ENCODE measurements around the gene CBFA2T3. TPM values are rescaled to one million over a fixed set of nuclear protein-coding genes. Genes with fewer than 3 reads are reported as not detected.

CBFA2T3 gene
- total RNA-seq, 1 donor from 2014 or later, result not detected

DNA sequence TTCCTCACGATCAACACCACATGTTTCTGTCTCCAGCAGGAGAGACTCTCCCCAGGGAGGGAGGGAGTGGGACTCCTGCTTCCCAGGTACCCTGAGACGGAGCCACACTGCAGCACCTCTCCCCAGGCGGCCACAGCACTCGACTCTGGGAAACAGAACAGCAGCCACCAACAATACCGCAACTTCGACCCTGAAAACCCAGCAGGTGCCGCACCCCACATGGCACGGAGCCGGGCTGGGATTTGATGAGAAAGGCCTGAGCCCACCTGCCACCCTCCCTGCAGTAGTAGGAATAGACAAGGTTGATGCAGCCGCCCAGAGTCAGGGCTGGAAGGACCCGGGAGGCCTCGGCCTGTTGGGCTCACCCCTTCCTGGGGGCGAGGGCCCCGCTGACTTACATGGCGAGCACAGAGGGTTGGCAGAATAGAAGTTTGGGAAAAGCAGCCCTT lies 134.7 kb downstream of the CBFA2T3 start:
- H3K27ac Mint-ChIP-seq, result no peak overlapping the region
- H3K27me3 Mint-ChIP-seq, result no peaks in the 10 kb centered on the region
- intact Hi-C loops (cut with micrococcal nuclease), result no loop called here
- no peak for DNase-seq
- H3K36me3 Mint-ChIP-seq (ENCODE audit: low read depth), result no peaks in the 10 kb centered on the region
- H3K4me1 Mint-ChIP-seq, result no peaks in the 10 kb centered on the region
- H3K4me3 Mint-ChIP-seq, result no peak overlapping the region
- no peaks in the 10 kb centered on the region for H3K9me3 Mint-ChIP-seq

DNA sequence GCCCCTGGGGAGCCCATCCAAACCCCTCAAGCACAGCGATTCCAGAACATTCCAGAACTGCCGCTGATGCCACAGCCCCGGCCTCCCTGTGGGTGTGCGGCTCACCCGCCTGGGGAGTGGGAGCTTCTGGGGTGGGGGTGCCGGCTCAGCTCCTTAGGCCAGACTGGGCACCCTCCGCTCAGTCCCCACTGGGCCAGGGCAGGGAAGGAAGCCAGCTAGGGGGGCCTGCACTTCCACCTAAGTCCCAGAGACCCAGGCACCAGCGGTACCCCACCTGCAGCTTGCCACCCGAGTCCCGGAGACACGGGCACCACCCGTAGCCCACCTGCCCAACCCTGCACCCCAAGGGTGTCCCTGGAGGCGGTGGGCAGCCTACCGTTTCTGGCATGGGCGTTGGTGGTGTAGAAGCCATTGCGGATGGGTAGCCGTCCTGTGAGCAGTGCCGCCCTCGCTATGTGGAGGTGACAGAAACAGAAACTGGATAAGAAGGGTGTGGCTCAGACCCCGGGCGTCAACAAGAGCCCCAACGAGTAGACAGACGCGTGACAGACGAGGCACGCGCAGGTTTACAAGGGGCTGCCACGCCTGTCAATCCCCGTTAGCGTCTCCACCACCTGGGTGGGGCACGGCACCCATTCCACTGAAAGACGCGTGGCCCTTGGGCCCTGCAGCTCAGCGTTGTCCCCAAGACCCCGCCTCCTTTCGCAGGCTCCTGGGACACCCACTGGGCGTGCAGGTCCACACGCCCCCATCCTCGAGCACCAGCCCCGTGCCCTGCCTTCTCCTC lies 135.3 kb downstream of the CBFA2T3 start:
- intact Hi-C loops (cut with micrococcal nuclease), result no loop called here
- H3K27ac Mint-ChIP-seq, result no peak overlapping the region
- H3K4me1 Mint-ChIP-seq, result no peaks in the 10 kb centered on the region
- H3K36me3 Mint-ChIP-seq (ENCODE audit: low read depth), result no peaks in the 10 kb centered on the region
- H3K9me3 Mint-ChIP-seq, result no peaks in the 10 kb centered on the region
- H3K27me3 Mint-ChIP-seq, result no peaks in the 10 kb centered on the region
- H3K4me3 Mint-ChIP-seq, result no peak overlapping the region
- DNase-seq, result no peak

DNA sequence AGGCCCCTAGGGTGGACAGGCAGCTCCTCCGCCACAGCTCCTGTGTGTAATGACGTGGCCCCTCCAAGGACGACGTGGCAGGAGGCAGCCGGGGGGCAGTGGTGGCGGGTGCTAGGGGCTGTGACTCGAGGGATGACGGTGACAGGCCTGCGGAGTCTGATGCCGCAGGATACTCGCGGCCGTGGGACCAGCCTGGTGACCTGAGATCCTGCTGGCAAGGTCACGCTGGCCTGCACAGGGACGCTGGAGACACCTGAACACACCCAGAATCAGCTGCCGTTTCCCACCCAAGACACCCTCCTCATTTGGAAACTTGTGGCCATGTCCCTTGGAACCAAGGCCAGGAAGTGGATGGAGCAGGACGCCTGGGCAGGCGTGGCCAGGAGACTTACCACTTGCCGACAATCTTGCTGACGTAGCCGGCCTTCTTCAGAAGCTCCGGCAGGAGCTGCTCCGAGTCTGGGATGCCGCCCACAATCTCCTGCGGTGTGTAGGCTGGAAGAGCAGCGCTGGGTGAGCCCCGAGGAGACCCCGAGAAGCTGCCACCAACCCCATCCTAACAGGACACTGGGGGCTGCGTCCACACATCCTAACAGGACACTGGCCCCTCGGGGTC lies 136.3 kb downstream of the CBFA2T3 start:
- intact Hi-C loops (cut with micrococcal nuclease), result no loop called here
- DNase-seq, result no peak
- no peaks in the 10 kb centered on the region for H3K4me1 Mint-ChIP-seq
- no peak overlapping the region for H3K27ac Mint-ChIP-seq
- no peaks in the 10 kb centered on the region for H3K9me3 Mint-ChIP-seq
- no peaks in the 10 kb centered on the region for H3K27me3 Mint-ChIP-seq
- H3K36me3 Mint-ChIP-seq (ENCODE audit: low read depth), result no peaks in the 10 kb centered on the region
- H3K4me3 Mint-ChIP-seq, result no peak overlapping the region

DNA sequence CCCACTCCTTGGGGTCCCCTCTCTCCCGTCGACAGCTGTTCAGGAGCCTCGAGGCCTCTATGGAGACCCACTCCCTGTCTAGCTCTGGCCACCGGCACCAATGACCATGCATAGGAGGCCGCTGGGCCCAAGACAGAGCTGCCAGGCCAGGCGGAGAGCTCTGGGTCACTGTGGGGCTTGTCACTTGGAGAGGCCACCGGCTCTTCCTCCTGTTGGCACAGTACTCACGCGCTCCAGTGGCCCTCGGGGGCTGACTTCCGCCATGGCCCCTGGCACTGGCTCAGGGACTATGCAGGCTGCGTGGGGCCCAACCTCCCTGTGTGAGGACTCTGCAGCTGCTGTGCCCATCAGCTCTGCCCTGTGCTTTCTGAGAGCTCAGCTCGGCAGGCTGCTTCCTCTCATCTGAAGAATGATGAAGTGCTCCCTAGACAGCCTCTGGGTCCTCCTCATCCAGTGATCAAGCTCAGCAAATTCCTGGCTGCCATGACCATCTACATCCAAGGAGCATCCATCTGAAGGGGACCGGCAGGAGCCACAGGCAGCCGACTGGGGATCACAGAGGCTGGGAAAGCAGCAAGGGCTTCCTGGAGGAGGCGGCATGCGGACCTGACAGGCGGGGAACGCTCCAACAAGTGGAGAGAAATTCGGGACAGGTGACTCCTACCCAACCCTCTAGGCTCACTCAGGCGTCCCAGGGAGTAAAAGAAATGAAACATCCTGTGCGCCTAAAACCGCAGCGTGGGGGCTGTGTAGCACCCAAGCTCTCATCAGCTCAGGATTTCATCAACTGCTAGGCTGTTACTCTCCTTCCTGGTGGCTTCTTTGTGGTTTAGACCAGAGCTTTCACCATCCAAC lies 137.0 kb downstream of the CBFA2T3 start:
- intact Hi-C loops (cut with micrococcal nuclease), result no loop called here
- DNase-seq, result no peak
- Mint-ChIP-seq H3K27ac (no peak overlapping the region), H3K4me1 (no peaks in the 10 kb centered on the region), H3K27me3 (no peaks in the 10 kb centered on the region), H3K9me3 (no peaks in the 10 kb centered on the region), H3K36me3 (ENCODE audit: low read depth) (no peaks in the 10 kb centered on the region), H3K4me3 (no peak overlapping the region)

DNA sequence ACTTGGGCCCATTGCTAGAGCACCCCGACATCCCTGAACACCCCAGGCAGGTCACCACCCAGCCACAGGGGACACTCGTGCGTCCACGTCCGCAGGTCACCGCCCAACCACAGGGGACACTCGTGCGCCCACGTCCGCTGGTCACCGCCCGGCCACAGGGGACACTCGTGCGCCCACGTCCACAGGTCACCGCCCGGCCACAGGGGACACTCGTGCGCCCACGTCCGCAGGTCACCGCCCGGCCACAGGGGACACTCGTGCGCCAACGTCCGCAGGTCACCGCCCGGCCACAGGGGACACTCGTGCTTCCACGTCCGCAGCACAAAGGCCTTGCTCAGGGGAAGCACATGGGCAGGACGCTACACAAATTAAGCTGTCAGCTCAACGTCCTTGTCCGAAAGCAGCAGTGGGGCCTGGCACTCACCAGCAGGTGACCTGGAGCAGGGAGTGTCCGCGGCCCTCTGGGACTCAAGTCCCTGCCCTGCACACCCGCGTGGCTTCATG lies 137.9 kb downstream of the CBFA2T3 start:
- no peaks in the 10 kb centered on the region for H3K9me3 Mint-ChIP-seq
- no peak overlapping the region for H3K27ac Mint-ChIP-seq
- no peak overlapping the region for H3K4me3 Mint-ChIP-seq
- DNase-seq, result no peak
- no peaks in the 10 kb centered on the region for H3K27me3 Mint-ChIP-seq
- H3K4me1 Mint-ChIP-seq, result no peaks in the 10 kb centered on the region
- no peaks in the 10 kb centered on the region for H3K36me3 Mint-ChIP-seq (ENCODE audit: low read depth)
- intact Hi-C loops (cut with micrococcal nuclease), result no loop called here

DNA sequence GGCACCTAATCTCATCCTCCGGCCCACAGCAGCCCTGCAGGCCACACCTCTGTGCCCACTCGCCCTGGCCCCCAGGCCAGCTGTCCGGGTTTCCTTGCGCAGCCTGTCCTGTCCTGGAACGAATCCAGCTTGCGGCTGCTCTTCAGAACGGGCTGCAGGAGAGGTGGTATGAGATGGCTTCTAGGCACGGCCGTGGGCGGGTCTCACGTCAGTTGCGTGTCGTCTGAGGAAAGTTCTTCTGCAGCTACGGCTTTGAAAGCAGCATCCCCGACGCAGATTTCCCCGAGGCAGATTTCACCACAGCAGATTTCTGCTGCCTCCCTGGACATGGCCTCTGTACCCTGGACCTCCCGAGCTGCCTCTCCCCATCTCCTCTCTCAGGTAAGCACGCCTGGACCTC lies 138.4 kb downstream of the CBFA2T3 start:
- intact Hi-C loops (cut with micrococcal nuclease), result no loop called here
- Mint-ChIP-seq H3K36me3 (ENCODE audit: low read depth) (no peaks in the 10 kb centered on the region), H3K4me1 (no peaks in the 10 kb centered on the region), H3K27me3 (no peaks in the 10 kb centered on the region), H3K9me3 (no peaks in the 10 kb centered on the region), H3K27ac (no peak overlapping the region), H3K4me3 (no peak overlapping the region)
- DNase-seq, result no peak

DNA sequence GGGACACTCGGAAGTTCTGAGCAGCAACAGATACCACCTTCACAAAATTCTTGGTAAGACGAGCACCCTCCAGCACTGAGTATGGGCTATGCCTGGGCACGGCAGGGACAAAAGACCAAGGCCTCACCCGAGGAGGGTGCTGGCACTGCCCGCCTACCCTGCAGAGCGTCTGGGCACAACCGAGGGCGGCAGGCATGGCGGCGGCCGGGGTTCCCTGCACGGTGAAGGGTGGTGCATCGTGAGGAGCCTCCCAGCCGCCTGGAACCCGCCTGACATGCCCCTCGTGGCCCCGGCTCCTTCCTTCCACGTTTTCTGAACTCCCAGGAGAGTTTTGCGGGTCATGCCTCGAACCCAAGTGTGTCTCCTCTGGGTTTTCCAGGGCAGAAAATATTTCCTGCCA lies 139.2 kb downstream of the CBFA2T3 start:
- no peaks in the 10 kb centered on the region for H3K9me3 Mint-ChIP-seq
- H3K4me1 Mint-ChIP-seq, result no peaks in the 10 kb centered on the region
- intact Hi-C loops (cut with micrococcal nuclease), result no loop called here
- no peak overlapping the region for H3K27ac Mint-ChIP-seq
- no peaks in the 10 kb centered on the region for H3K27me3 Mint-ChIP-seq
- DNase-seq, result no peak
- no peaks in the 10 kb centered on the region for H3K36me3 Mint-ChIP-seq (ENCODE audit: low read depth)
- H3K4me3 Mint-ChIP-seq, result no peak overlapping the region

DNA sequence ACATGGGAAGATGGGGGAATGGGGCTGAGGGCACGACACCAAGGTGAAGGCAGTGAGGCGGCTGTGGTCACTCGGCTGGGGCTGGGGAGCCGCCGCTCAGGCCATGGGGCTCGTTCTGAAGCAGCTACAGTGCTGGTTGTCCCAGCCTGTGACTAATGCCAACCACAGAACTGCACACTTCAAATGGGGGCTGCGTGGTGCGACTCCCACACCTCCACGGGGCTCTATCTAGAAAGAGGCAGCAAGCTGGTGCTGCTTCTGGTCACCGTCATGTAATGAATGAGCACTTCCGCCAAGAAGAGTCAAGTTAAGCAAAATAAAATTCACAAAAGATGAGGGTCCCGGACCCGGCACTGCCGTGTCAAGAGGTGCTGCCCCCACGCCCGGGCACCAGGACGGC lies 140.2 kb downstream of the CBFA2T3 start:
- H3K27me3 Mint-ChIP-seq, result no peaks in the 10 kb centered on the region
- H3K4me3 Mint-ChIP-seq, result no peak overlapping the region
- intact Hi-C loops (cut with micrococcal nuclease), result no loop called here
- H3K27ac Mint-ChIP-seq, result no peak overlapping the region
- no peaks in the 10 kb centered on the region for H3K4me1 Mint-ChIP-seq
- no peaks in the 10 kb centered on the region for H3K9me3 Mint-ChIP-seq
- no peak for DNase-seq
- H3K36me3 Mint-ChIP-seq (ENCODE audit: low read depth), result no peaks in the 10 kb centered on the region

DNA sequence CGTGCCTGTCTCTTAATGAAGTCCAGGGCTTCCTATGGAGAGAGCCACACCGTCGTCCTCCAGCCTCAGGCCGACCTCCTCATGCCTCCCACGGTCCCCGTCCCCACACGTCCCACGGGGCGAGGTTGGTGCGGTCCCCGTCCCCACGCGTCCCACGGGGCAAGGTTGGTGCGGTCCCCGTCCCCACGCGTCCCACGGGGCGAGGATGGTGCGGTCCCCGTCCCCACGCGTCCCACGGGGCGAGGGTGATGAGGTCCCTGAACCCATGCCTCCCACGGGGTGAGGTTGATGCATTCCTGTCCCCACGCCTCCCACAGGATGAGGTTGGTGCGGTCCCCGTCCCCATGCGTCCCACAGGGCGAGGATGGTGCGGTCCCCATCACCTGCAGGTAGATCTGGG lies 141.2 kb downstream of the CBFA2T3 start:
- Mint-ChIP-seq H3K27me3 (no peaks in the 10 kb centered on the region), H3K4me1 (no peaks in the 10 kb centered on the region), H3K4me3 (no peak overlapping the region), H3K36me3 (ENCODE audit: low read depth) (no peaks in the 10 kb centered on the region), H3K9me3 (no peaks in the 10 kb centered on the region), H3K27ac (no peak overlapping the region)
- no peak for DNase-seq
- intact Hi-C loops (cut with micrococcal nuclease), result no loop called here

DNA sequence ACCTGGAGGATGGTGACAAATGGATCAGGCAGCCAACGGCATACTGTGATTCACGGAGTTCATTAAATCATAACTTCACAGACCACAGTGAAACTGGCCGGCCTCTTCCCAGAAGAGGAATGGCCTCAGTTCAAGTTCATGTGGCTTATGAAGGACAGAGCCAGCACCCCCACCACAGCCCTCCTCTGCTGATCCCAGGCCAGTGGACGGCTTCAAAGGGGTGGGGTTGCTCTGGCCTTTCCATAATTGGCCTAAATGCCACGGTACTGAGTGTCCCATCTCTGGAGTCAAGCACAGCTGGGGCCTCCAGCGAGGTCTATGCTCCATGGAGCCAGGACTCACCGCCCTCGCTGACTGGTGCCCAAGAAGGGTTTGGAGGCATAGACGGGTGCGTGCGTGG lies 141.6 kb downstream of the CBFA2T3 start:
- Mint-ChIP-seq H3K9me3 (no peaks in the 10 kb centered on the region), H3K4me1 (no peaks in the 10 kb centered on the region), H3K36me3 (ENCODE audit: low read depth) (no peaks in the 10 kb centered on the region), H3K27ac (no peak overlapping the region), H3K27me3 (no peaks in the 10 kb centered on the region), H3K4me3 (no peak overlapping the region)
- intact Hi-C loops (cut with micrococcal nuclease), result no loop called here
- DNase-seq, result no peak

DNA sequence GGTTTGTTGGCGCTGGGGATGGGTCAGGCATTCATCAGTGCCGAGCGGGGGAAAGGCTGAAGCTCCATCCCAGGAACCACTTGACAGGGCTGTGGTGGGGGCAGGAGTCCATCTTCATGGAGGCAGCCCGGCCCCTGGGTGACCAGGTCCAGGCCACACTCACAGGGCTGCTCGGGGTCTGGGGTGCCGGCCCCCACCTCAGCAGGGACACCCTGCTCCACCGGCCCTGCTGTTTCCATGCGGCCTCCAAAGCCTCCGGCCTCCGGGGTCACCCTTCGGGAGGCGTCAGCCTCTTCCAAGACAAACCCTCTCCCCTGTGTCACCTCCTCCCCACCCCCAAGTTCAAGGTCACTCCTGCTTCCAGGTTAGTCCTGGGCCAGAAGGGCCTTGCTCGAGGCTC lies 142.3 kb downstream of the CBFA2T3 start:
- Mint-ChIP-seq H3K27me3 (no peaks in the 10 kb centered on the region), H3K4me1 (no peaks in the 10 kb centered on the region), H3K4me3 (no peak overlapping the region), H3K36me3 (ENCODE audit: low read depth) (no peaks in the 10 kb centered on the region), H3K27ac (no peak overlapping the region), H3K9me3 (no peaks in the 10 kb centered on the region)
- intact Hi-C loops (cut with micrococcal nuclease), result no loop called here
- DNase-seq, result no peak

DNA sequence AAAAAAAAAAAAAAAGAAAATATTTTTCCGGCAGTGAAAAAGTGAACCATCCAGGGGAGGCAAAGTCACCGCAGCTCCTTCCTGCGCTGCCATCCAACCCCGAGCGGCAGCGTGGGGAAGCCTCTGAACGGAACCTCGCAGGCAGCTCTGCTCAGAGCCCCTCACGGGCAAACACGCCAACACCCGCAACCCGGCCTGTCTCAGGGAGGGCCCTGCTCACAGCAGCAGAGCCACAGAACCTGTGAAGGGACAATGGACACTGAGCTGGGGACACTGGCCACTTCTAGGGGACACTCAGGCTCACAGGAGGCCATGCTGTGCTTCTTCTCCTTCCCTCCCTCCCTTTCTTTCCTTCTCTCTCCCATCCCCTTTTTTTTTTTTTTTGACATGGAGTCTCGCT lies 143.9 kb downstream of the CBFA2T3 start:
- Mint-ChIP-seq H3K4me1 (no peaks in the 10 kb centered on the region), H3K9me3 (no peaks in the 10 kb centered on the region), H3K4me3 (no peak overlapping the region), H3K27ac (no peak overlapping the region), H3K36me3 (ENCODE audit: low read depth) (no peaks in the 10 kb centered on the region), H3K27me3 (no peaks in the 10 kb centered on the region)
- intact Hi-C loops (cut with micrococcal nuclease), result no loop called here
- no peak for DNase-seq

DNA sequence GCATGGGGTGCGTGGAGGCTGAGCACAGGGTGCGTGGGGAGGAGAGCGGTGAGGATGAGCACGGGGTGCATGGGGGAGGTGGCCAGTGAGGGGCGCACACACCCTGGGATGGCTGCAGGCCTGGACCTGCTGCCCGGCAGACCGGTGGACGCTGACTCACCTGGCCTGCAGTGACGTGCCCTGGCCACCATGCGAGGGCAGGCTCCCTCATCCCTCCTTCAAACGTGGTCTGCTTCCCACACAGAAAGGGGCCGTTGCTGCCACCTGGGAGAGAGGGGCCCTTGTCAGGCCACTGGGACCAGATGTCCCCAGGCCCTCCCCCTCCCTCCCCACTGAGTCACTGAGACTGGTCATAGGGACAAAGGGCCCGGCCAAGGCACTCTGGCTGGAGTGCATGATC lies 145.2 kb downstream of the CBFA2T3 start:
- no peaks in the 10 kb centered on the region for H3K36me3 Mint-ChIP-seq (ENCODE audit: low read depth)
- H3K9me3 Mint-ChIP-seq, result no peaks in the 10 kb centered on the region
- intact Hi-C loops (cut with micrococcal nuclease), result no loop called here
- no peaks in the 10 kb centered on the region for H3K27me3 Mint-ChIP-seq
- H3K4me3 Mint-ChIP-seq, result no peak overlapping the region
- no peaks in the 10 kb centered on the region for H3K4me1 Mint-ChIP-seq
- no peak for DNase-seq
- no peak overlapping the region for H3K27ac Mint-ChIP-seq

DNA sequence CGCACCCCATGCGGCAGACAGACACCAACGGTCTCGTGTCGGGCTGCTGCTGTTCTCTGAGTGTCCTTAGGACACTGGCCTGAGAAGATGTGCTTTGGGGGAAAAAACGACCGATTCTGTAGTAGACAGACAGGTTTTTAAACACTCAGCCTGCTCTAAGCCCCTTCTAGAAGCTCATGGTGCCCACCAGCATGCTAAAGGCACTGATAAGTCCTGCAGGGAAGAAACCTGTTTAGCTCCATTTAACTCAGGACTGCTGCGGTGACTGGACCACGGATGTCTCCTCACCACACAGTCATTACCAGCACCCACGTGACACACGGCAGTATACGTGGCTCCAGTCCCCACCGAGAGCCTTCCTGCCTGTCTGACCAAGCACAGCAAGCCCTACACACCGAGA lies 146.2 kb downstream of the CBFA2T3 start:
- no peaks in the 10 kb centered on the region for H3K9me3 Mint-ChIP-seq
- no peak overlapping the region for H3K4me3 Mint-ChIP-seq
- no peak overlapping the region for H3K27ac Mint-ChIP-seq
- no peak for DNase-seq
- peaks cover 2% of the 10 kb centered on the region for H3K36me3 Mint-ChIP-seq (ENCODE audit: low read depth)
- intact Hi-C loops (cut with micrococcal nuclease), result no loop called here
- H3K4me1 Mint-ChIP-seq, result no peaks in the 10 kb centered on the region
- H3K27me3 Mint-ChIP-seq, result no peaks in the 10 kb centered on the region
